SK-N-SH treated with all-trans-retinoic acid at 6 μM for 48 hours (cell line): ENCODE measurements around the gene NTM.
"Not testable (repeated sequence)": the region's sequence is repeated elsewhere in the genome, so short reads cannot be mapped to it uniquely, and the experiment has no call there.

ENCODE experiments used
- ATAC-seq: fragments of 200-7000 bp; cut with Tn5 transposase; 3 replicates; pipeline ENCODE4 v1.9.1; 2020; ENCODE audit warnings: mild to moderate bottlenecking, moderate library complexity
- ARNTL ChIP-seq: fragments of 450-650 bp; formaldehyde crosslinking; IDR thresholded peaks from 2 replicates; pipeline ENCODE4 v1.5.0; 2020; ENCODE audit warnings: low read depth, mild to moderate bottlenecking, moderate library complexity, borderline replicate concordance
- BACH2 ChIP-seq: fragments of 250-450 bp; sonication (Bioruptor Pico); IDR thresholded peaks from 2 replicates; pipeline ENCODE4 v1.9.0; 2021; ENCODE audit warnings: mild to moderate bottlenecking, borderline replicate concordance
- CSDC2 ChIP-seq: fragments of 250-450 bp; sonication (Bioruptor Pico); IDR thresholded peaks from 2 replicates; pipeline ENCODE4 v1.5.0; 2020; ENCODE audit warnings: mild to moderate bottlenecking, moderate library complexity
- ESRRG ChIP-seq: fragments of 250-450 bp; sonication (Bioruptor Pico); IDR thresholded peaks from 2 replicates; pipeline ENCODE4 v1.6.1; 2021; ENCODE audit warnings: mild to moderate bottlenecking
- GLIS3 ChIP-seq: fragments of 250-450 bp; sonication (Bioruptor Pico); IDR thresholded peaks from 2 replicates; pipeline ENCODE4 v1.5.0; 2020; ENCODE audit warnings: mild to moderate bottlenecking, moderate library complexity
- ISL1 ChIP-seq: fragments of 250-450 bp; sonication (Bioruptor Pico); IDR thresholded peaks from 2 replicates; pipeline ENCODE4 v2.1.2; 2022; ENCODE audit warnings: mild to moderate bottlenecking, moderate library complexity
- OSR1 ChIP-seq: fragments of 250-450 bp; sonication (Bioruptor Pico); IDR thresholded peaks from 2 replicates; pipeline ENCODE4 v1.8.0; 2022; ENCODE audit warnings: moderate library complexity, mild to moderate bottlenecking, inconsistent platforms
- PPARA ChIP-seq: fragments of 250-450 bp; sonication (Bioruptor Pico); IDR thresholded peaks from 2 replicates; pipeline ENCODE4 v1.5.0; 2020; ENCODE audit warnings: mild to moderate bottlenecking, borderline replicate concordance
- RARB ChIP-seq: fragments of 250-450 bp; sonication (Bioruptor Pico); IDR thresholded peaks from 2 replicates; pipeline ENCODE4 v1.8.0; 2021; ENCODE audit warnings: mild to moderate bottlenecking, moderate library complexity
- SNAI2 ChIP-seq: fragments of 250-450 bp; sonication (Bioruptor Pico); IDR thresholded peaks from 2 replicates; pipeline ENCODE4 v1.5.0; 2020; ENCODE audit warnings: mild to moderate bottlenecking, moderate library complexity
- TCF4 ChIP-seq: fragments of 250-450 bp; sonication (Bioruptor Pico); IDR thresholded peaks from 2 replicates; pipeline ENCODE4 v1.8.0; 2021; ENCODE audit warnings: mild to moderate bottlenecking, moderate library complexity, borderline replicate concordance
- TSHZ2 ChIP-seq: fragments of 250-450 bp; sonication (Bioruptor Pico); IDR thresholded peaks from 2 replicates; pipeline ENCODE4 v1.5.0; 2020; ENCODE audit warnings: mild to moderate bottlenecking, moderate library complexity
- ZC3H10 ChIP-seq: fragments of 250-450 bp; sonication (Bioruptor Pico); IDR thresholded peaks from 2 replicates; pipeline ENCODE4 v1.5.1; 2021; ENCODE audit warnings: mild to moderate bottlenecking, moderate library complexity
- ZFP3 ChIP-seq: fragments of 250-450 bp; sonication (Bioruptor Pico); IDR thresholded peaks from 2 replicates; pipeline ENCODE4 v1.5.0; 2020; ENCODE audit warnings: mild to moderate bottlenecking, moderate library complexity
- ZFP30 ChIP-seq: fragments of 450-650 bp; formaldehyde crosslinking; IDR thresholded peaks from 2 replicates; pipeline ENCODE4 v1.5.0; 2022; ENCODE audit warnings: mild to moderate bottlenecking, moderate library complexity
- ZNF8 ChIP-seq: fragments of 450-650 bp; formaldehyde crosslinking; IDR thresholded peaks from 2 replicates; pipeline ENCODE4 v1.5.0; 2020; ENCODE audit warnings: mild to moderate bottlenecking, moderate library complexity
- TF ChIP-seq, protein P1 (sequence below): fragments of 250-450 bp; sonication (Bioruptor Pico); IDR thresholded peaks from 2 replicates; pipeline ENCODE4 v1.5.1; 2021; ENCODE audit warnings: mild to moderate bottlenecking, moderate library complexity
- TF ChIP-seq, protein P2 (sequence below): fragments of 250-450 bp; sonication (Bioruptor Pico); IDR thresholded peaks from 2 replicates; pipeline ENCODE4 v1.8.0; 2020; ENCODE audit warnings: mild to moderate bottlenecking, moderate library complexity, borderline replicate concordance
- TF ChIP-seq, protein P3 (sequence below): fragments of 250-450 bp; sonication (Bioruptor Pico); IDR thresholded peaks from 2 replicates; pipeline ENCODE4 v1.5.1; 2020; ENCODE audit warnings: low read depth, mild to moderate bottlenecking, moderate library complexity
- TF ChIP-seq, protein P4 (sequence below): fragments of 250-450 bp; sonication (Bioruptor Pico); IDR thresholded peaks from 2 replicates; pipeline ENCODE4 v1.8.0; 2021; ENCODE audit warnings: low read depth, mild to moderate bottlenecking, moderate library complexity, borderline replicate concordance

The NTM gene

DNA sequence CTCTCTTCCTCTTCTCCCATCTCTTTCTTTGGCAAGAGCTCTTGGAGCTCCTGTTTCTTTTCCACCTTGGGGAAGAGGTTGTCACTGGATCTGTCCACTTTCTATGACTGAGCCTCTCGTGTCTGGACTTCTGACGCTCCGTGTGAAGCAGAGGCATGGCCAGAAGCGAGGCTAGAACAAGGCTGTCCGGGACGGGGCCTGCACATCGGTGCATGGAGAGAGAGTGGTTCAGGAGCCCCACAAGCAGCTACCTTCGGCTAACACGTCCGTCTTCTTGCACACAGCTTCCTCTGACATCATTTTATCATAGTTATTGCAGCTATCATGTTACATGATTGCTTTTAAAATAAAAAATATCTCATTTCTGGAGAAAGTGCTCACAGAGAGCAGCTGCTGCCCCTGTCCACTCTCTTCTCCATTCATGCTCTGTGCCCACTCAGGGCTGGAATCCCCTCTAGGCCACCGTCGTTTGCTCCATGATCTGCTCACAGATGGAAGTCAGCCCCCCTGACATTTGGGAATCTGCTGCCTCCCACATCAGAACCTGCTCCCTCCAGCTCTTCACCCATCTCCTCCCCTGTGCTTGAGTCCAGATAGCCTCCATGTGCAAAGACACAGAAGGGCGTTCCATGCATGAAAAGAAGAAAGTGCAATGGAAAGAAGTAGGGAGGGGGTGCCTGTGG, 308.4 kb downstream of the NTM start:
- ATAC-seq: no peak

GRCh38 chr11:131680448-131680847, 310.0 kb downstream of the NTM start:
- ATAC-seq: not testable (repeated sequence)

More for the DNA sequence above, 308.4 kb downstream of the NTM start:
- TF ChIP-seq ISL1 (CRISPR knock-in tag): no peak
- TF ChIP-seq TCF4 (CRISPR knock-in tag): no peak
- TF ChIP-seq, protein P1, sequence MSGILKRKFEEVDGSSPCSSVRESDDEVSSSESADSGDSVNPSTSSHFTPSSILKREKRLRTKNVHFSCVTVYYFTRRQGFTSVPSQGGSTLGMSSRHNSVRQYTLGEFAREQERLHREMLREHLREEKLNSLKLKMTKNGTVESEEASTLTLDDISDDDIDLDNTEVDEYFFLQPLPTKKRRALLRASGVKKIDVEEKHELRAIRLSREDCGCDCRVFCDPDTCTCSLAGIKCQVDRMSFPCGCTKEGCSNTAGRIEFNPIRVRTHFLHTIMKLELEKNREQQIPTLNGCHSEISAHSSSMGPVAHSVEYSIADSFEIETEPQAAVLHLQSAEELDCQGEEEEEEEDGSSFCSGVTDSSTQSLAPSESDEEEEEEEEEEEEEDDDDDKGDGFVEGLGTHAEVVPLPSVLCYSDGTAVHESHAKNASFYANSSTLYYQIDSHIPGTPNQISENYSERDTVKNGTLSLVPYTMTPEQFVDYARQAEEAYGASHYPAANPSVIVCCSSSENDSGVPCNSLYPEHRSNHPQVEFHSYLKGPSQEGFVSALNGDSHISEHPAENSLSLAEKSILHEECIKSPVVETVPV (CRISPR knock-in tag): no peak
- TF ChIP-seq, protein P2, sequence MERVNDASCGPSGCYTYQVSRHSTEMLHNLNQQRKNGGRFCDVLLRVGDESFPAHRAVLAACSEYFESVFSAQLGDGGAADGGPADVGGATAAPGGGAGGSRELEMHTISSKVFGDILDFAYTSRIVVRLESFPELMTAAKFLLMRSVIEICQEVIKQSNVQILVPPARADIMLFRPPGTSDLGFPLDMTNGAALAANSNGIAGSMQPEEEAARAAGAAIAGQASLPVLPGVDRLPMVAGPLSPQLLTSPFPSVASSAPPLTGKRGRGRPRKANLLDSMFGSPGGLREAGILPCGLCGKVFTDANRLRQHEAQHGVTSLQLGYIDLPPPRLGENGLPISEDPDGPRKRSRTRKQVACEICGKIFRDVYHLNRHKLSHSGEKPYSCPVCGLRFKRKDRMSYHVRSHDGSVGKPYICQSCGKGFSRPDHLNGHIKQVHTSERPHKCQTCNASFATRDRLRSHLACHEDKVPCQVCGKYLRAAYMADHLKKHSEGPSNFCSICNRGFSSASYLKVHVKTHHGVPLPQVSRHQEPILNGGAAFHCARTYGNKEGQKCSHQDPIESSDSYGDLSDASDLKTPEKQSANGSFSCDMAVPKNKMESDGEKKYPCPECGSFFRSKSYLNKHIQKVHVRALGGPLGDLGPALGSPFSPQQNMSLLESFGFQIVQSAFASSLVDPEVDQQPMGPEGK (CRISPR knock-in tag): no peak
- TF ChIP-seq GLIS3: no peak

DNA sequence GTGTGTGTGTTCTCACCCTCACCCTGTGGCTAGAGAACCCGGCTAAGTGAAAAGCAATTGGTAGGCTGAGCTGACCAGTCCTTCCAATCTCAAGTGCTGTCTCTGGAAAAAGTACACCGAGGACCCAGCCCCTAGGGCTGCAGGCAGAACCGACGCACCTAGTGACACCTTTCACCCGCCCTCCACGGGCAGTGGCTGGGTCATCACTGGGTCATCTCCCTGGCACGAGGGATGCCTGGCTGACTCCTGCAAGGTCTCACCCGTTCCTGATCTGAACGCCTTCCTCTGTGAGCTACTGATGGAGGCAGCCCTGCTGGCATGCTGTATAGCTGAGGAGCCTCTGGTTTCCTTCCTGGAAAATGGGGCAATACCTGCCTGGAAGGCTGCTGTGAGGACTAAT, 311.5 kb downstream of the NTM start:
- ATAC-seq: no peak
- TF ChIP-seq, protein P3, sequence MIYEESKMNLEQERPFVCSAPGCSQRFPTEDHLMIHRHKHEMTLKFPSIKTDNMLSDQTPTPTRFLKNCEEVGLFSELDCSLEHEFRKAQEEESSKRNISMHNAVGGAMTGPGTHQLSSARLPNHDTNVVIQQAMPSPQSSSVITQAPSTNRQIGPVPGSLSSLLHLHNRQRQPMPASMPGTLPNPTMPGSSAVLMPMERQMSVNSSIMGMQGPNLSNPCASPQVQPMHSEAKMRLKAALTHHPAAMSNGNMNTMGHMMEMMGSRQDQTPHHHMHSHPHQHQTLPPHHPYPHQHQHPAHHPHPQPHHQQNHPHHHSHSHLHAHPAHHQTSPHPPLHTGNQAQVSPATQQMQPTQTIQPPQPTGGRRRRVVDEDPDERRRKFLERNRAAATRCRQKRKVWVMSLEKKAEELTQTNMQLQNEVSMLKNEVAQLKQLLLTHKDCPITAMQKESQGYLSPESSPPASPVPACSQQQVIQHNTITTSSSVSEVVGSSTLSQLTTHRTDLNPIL (CRISPR knock-in tag): no peak
- no peak for TF ChIP-seq CSDC2 (CRISPR knock-in tag)
- no peak for TF ChIP-seq OSR1
- TF ChIP-seq ZC3H10 (CRISPR knock-in tag): no peak
- no peak for TF ChIP-seq TCF4 (CRISPR knock-in tag)
- no peak for TF ChIP-seq ZNF8 (CRISPR knock-in tag)
- TF ChIP-seq TSHZ2 (CRISPR knock-in tag): no peak
- TF ChIP-seq ZFP30 (CRISPR knock-in tag): no peak
- TF ChIP-seq BACH2 (CRISPR knock-in tag): no peak
- no peak for TF ChIP-seq RARB (CRISPR knock-in tag)
- no peak for TF ChIP-seq ARNTL (CRISPR knock-in tag)
- TF ChIP-seq, protein P1 (CRISPR knock-in tag): no peak
- TF ChIP-seq ZFP3 (CRISPR knock-in tag): no peak
- TF ChIP-seq SNAI2: no peak
- TF ChIP-seq, protein P4, sequence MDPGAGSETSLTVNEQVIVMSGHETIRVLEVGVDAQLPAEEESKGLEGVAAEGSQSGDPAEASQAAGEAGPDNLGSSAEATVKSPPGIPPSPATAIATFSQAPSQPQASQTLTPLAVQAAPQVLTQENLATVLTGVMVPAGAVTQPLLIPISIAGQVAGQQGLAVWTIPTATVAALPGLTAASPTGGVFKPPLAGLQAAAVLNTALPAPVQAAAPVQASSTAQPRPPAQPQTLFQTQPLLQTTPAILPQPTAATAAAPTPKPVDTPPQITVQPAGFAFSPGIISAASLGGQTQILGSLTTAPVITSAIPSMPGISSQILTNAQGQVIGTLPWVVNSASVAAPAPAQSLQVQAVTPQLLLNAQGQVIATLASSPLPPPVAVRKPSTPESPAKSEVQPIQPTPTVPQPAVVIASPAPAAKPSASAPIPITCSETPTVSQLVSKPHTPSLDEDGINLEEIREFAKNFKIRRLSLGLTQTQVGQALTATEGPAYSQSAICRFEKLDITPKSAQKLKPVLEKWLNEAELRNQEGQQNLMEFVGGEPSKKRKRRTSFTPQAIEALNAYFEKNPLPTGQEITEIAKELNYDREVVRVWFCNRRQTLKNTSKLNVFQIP: no peak
- TF ChIP-seq, protein P2 (CRISPR knock-in tag): no peak
- no peak for TF ChIP-seq GLIS3
- no peak for TF ChIP-seq PPARA
- no peak for TF ChIP-seq ESRRG
